ENCODE results near the gene WDR59. TPM values are rescaled to one million over a fixed set of nuclear protein-coding genes. Genes with fewer than 3 reads are reported as not detected.
A peak's percentile ranks its signal among the peaks of the same experiment; 100 is the strongest.

WDR59 gene
- total and polyA plus RNA-seq, 2 experiments from 2014 or later: 38.7 to 54.5 TPM

DNA sequence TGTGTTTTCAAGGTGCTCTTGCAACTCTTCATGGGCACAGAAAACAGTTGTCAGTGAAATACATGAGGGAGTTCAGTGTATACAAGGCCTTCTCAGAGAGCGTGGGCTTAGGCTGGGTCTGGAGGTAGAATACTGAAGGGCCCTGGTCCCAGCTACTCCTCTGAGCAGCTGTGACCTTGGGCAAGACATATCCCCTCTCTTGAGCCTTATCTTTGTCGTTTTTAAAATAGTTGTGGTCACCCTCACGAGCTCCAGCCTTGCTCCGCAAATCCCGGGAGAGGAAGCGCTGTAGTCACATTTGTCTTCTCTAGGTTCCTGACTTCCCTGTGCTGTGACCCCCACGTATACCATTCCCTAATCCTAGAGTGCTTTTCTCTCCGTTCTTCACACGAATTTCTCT, 17.6 kb upstream of the WDR59 start:
- Mint-ChIP-seq H3K4me3 (no peak overlapping the region), H3K27me3 (ENCODE audit: insufficient read depth, low read depth, poor library complexity) (peaks cover 28% of the 10 kb centered on the region), H3K4me1 (peaks cover 45% of the 10 kb centered on the region), H3K27ac (no peak overlapping the region), H3K9me3 (no peaks in the 10 kb centered on the region; the same call in 2 of the 3 replicates), H3K36me3 (ENCODE audit: low read depth) (peaks cover 6% of the 10 kb centered on the region)
- Histone ChIP-seq H3K27me3 (ENCODE audit: insufficient read depth) (peaks cover 8% of the 10 kb centered on the region), H3K36me3 (ENCODE audit: insufficient read depth) (no peaks in the 10 kb centered on the region; the same call in 1 of the 2 replicates), H3K27ac (ENCODE audit: low read depth) (0 out of 2 replicates have a peak overlapping the region, but pooled peaks have one; percentile 55), H4K20me1 (replicated peaks; ENCODE audit: insufficient read depth) (peaks cover 53% of the 10 kb centered on the region), H3K4me1 (ENCODE audit: insufficient read depth) (peaks cover 26% of the 10 kb centered on the region), H3K4me3 (no peak overlapping the region), H3K4me2 (no peak overlapping the region), H3K9me2 (ENCODE audit: insufficient read depth) (no peaks in the 10 kb centered on the region), H2AFZ (no peak overlapping the region), H3F3A (replicated peaks; ENCODE audit: low read depth) (peaks cover 10% of the 10 kb centered on the region), H3K79me2 (replicated peaks; ENCODE audit: insufficient read depth) (peaks cover 82% of the 10 kb centered on the region)
- ATAC-seq (no peak), DNase-seq (ENCODE audit: low spot score) (no peak)
- TF ChIP-seq CREB1 (CRISPR knock-in tag; IDR thresholded peaks at IDR 0.05; ENCODE audit: low read depth) (no peak), EZH2phosphoT487 (IDR thresholded peaks at IDR 0.05; ENCODE audit: unreplicated experiment) (no peak), POLR2AphosphoS5 (IDR thresholded peaks at IDR 0.05; ENCODE audit: low read depth) (no peak), STAT1 (IDR thresholded peaks at IDR 0.05; ENCODE audit: unreplicated experiment) (no peak), ZNF331 (CRISPR knock-in tag; IDR thresholded peaks at IDR 0.05; ENCODE audit: low read depth) (no peak), JUNB (IDR thresholded peaks at IDR 0.05; ENCODE audit: unreplicated experiment) (no peak)
- TF ChIP-seq, protein P1, sequence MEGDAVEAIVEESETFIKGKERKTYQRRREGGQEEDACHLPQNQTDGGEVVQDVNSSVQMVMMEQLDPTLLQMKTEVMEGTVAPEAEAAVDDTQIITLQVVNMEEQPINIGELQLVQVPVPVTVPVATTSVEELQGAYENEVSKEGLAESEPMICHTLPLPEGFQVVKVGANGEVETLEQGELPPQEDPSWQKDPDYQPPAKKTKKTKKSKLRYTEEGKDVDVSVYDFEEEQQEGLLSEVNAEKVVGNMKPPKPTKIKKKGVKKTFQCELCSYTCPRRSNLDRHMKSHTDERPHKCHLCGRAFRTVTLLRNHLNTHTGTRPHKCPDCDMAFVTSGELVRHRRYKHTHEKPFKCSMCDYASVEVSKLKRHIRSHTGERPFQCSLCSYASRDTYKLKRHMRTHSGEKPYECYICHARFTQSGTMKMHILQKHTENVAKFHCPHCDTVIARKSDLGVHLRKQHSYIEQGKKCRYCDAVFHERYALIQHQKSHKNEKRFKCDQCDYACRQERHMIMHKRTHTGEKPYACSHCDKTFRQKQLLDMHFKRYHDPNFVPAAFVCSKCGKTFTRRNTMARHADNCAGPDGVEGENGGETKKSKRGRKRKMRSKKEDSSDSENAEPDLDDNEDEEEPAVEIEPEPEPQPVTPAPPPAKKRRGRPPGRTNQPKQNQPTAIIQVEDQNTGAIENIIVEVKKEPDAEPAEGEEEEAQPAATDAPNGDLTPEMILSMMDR (conservative IDR thresholded peaks at IDR 0.05; ENCODE audit: low read depth in 2 of 2): no peak
- TF ChIP-seq, protein P2, sequence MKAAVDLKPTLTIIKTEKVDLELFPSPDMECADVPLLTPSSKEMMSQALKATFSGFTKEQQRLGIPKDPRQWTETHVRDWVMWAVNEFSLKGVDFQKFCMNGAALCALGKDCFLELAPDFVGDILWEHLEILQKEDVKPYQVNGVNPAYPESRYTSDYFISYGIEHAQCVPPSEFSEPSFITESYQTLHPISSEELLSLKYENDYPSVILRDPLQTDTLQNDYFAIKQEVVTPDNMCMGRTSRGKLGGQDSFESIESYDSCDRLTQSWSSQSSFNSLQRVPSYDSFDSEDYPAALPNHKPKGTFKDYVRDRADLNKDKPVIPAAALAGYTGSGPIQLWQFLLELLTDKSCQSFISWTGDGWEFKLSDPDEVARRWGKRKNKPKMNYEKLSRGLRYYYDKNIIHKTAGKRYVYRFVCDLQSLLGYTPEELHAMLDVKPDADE (IDR thresholded peaks at IDR 0.05): no peak

GRCh38 chr16:75000481-75001081, 15.7 kb upstream of the WDR59 start:
- peaks cover 8% of the 10 kb centered on the region for H3K27me3 ChIP-seq (ENCODE audit: insufficient read depth)
- H3K4me1 Mint-ChIP-seq: peaks cover 48% of the 10 kb centered on the region
- H3K27ac ChIP-seq (ENCODE audit: low read depth): no peak overlapping the region
- H3K4me3 ChIP-seq: peak overlapping the region; percentile 82
- H3F3A ChIP-seq (replicated peaks; ENCODE audit: low read depth): peaks cover 10% of the 10 kb centered on the region
- ATAC-seq (peak; percentile 14), DNase-seq (ENCODE audit: low spot score) (no peak)
- H3K4me2 ChIP-seq: peak overlapping the region; percentile 96
- H3K79me2 ChIP-seq (replicated peaks; ENCODE audit: insufficient read depth): peaks cover 64% of the 10 kb centered on the region
- no peak overlapping the region for H3K27ac Mint-ChIP-seq
- H3K4me1 ChIP-seq (ENCODE audit: insufficient read depth): peaks cover 26% of the 10 kb centered on the region
- peaks cover 26% of the 10 kb centered on the region for H3K27me3 Mint-ChIP-seq (ENCODE audit: insufficient read depth, low read depth, poor library complexity)
- peaks cover 44% of the 10 kb centered on the region for H4K20me1 ChIP-seq (replicated peaks; ENCODE audit: insufficient read depth)
- H3K9me2 ChIP-seq (ENCODE audit: insufficient read depth): no peaks in the 10 kb centered on the region
- H2AFZ ChIP-seq: no peak overlapping the region
- H3K36me3 Mint-ChIP-seq (ENCODE audit: low read depth): peaks cover 4% of the 10 kb centered on the region; the same call in 2 of the 3 replicates
- no peaks in the 10 kb centered on the region; the same call in 1 of the 2 replicates for H3K36me3 ChIP-seq (ENCODE audit: insufficient read depth)
- no peaks in the 10 kb centered on the region; the same call in 2 of the 3 replicates for H3K9me3 Mint-ChIP-seq
- peak overlapping the region; percentile 80 for H3K4me3 Mint-ChIP-seq
- TF ChIP-seq ZNF462 (CRISPR knock-in tag; IDR thresholded peaks at IDR 0.05): no peak
- no peak for TF ChIP-seq CREB1 (CRISPR knock-in tag; IDR thresholded peaks at IDR 0.05; ENCODE audit: low read depth)
- TF ChIP-seq NANOG (IDR thresholded peaks at IDR 0.05; ENCODE audit: borderline replicate concordance): no peak
- TF ChIP-seq, protein P2 (IDR thresholded peaks at IDR 0.05): no peak
- TF ChIP-seq STAT1 (IDR thresholded peaks at IDR 0.05; ENCODE audit: unreplicated experiment): no peak
